ENCODE results near the gene MSL1. TPM values are rescaled to one million over a fixed set of nuclear protein-coding genes. Genes with fewer than 3 reads are reported as not detected.

MSL1 gene
- total RNA-seq, 4 donors from 2014 or later, result 42.0 to 87.6 (median 61.7) TPM

GRCh38 chr17:40075201-40075941 lies 46.4 kb upstream of the MSL1 start:
- TF ChIP-seq CTCF (IDR thresholded peaks at IDR 0.05; ENCODE audit: low read depth), result no peak

GRCh38 chr17:40075942-40076498 lies 45.8 kb upstream of the MSL1 start:
- no peak for TF ChIP-seq CTCF (IDR thresholded peaks at IDR 0.05; ENCODE audit: low read depth)

GRCh38 chr17:40076591-40076990 lies 45.2 kb upstream of the MSL1 start:
- TF ChIP-seq CTCF (IDR thresholded peaks at IDR 0.05; ENCODE audit: low read depth), result no peak

GRCh38 chr17:40079545-40079944 lies 42.2 kb upstream of the MSL1 start:
- TF ChIP-seq CTCF (IDR thresholded peaks at IDR 0.05; ENCODE audit: low read depth), result no peak

GRCh38 chr17:40084477-40084876 lies 37.3 kb upstream of the MSL1 start:
- no peak for TF ChIP-seq CTCF (IDR thresholded peaks at IDR 0.05; ENCODE audit: low read depth)

GRCh38 chr17:40086150-40087044 lies 35.4 kb upstream of the MSL1 start:
- TF ChIP-seq CTCF (IDR thresholded peaks at IDR 0.05; ENCODE audit: low read depth), result no peak
